ENCODE data around the gene NPLOC4.
"Not testable (repeated sequence)": the region's sequence is repeated elsewhere in the genome, so short reads cannot be mapped to it uniquely, and the experiment has no call there.

NPLOC4 gene

GRCh38 chr17:81631482-81631881, 5.4 kb downstream of the NPLOC4 start:
- DNase-seq (ENCODE audit: low spot score): no peak

- DNase-seq (ENCODE audit: low spot score): no peak
These were observed 6.6 kb downstream of the NPLOC4 start for GRCh38 chr17:81630274-81630673.

GRCh38 chr17:81621494-81622130, 15.3 kb downstream of the NPLOC4 start:
- DNase-seq (ENCODE audit: low spot score): no peak

GRCh38 chr17:81618307-81618706, 18.6 kb downstream of the NPLOC4 start:
- not testable (repeated sequence) for DNase-seq (ENCODE audit: low spot score)

- no peak for DNase-seq (ENCODE audit: low spot score)
These were observed 20.0 kb downstream of the NPLOC4 start for GRCh38 chr17:81616877-81617276.

GRCh38 chr17:81615401-81615930, 21.4 kb downstream of the NPLOC4 start:
- no peak for DNase-seq (ENCODE audit: low spot score)

GRCh38 chr17:81612172-81612970, 24.5 kb downstream of the NPLOC4 start:
- DNase-seq (ENCODE audit: low spot score): no peak

- DNase-seq (ENCODE audit: low spot score): no peak
These were observed 27.2 kb downstream of the NPLOC4 start for GRCh38 chr17:81609541-81610311.

- no peak for DNase-seq (ENCODE audit: low spot score)
These were observed 28.3 kb downstream of the NPLOC4 start for GRCh38 chr17:81608605-81609004.

GRCh38 chr17:81608082-81608481, 28.8 kb downstream of the NPLOC4 start:
- no peak for DNase-seq (ENCODE audit: low spot score)

GRCh38 chr17:81607431-81607830, 29.5 kb downstream of the NPLOC4 start:
- no peak for DNase-seq (ENCODE audit: low spot score)

GRCh38 chr17:81603846-81604610, 32.9 kb downstream of the NPLOC4 start:
- no peak for DNase-seq (ENCODE audit: low spot score)

GRCh38 chr17:81601525-81602120, 35.3 kb downstream of the NPLOC4 start:
- no peak for DNase-seq (ENCODE audit: low spot score)

GRCh38 chr17:81599719-81600486, 37.0 kb downstream of the NPLOC4 start:
- DNase-seq (ENCODE audit: low spot score): no peak

- no peak for DNase-seq (ENCODE audit: low spot score)
These were observed 43.6 kb downstream of the NPLOC4 start for GRCh38 chr17:81593105-81593871.

- no peak for DNase-seq (ENCODE audit: low spot score)
These were observed 44.9 kb downstream of the NPLOC4 start for GRCh38 chr17:81591971-81592370.

- no peak for DNase-seq (ENCODE audit: low spot score)
These were observed 46.8 kb downstream of the NPLOC4 start for GRCh38 chr17:81590121-81590520.

- DNase-seq (ENCODE audit: low spot score): no peak
These were observed 47.3 kb downstream of the NPLOC4 start for GRCh38 chr17:81589612-81590011.

- DNase-seq (ENCODE audit: low spot score): no peak
These were observed 50.8 kb downstream of the NPLOC4 start for GRCh38 chr17:81586096-81586495.

- DNase-seq (ENCODE audit: low spot score): not testable (repeated sequence)
These were observed 52.1 kb downstream of the NPLOC4 start for GRCh38 chr17:81584771-81585170.
